ENCODE data around the gene PHACTR3.

Gene PHACTR3

DNA sequence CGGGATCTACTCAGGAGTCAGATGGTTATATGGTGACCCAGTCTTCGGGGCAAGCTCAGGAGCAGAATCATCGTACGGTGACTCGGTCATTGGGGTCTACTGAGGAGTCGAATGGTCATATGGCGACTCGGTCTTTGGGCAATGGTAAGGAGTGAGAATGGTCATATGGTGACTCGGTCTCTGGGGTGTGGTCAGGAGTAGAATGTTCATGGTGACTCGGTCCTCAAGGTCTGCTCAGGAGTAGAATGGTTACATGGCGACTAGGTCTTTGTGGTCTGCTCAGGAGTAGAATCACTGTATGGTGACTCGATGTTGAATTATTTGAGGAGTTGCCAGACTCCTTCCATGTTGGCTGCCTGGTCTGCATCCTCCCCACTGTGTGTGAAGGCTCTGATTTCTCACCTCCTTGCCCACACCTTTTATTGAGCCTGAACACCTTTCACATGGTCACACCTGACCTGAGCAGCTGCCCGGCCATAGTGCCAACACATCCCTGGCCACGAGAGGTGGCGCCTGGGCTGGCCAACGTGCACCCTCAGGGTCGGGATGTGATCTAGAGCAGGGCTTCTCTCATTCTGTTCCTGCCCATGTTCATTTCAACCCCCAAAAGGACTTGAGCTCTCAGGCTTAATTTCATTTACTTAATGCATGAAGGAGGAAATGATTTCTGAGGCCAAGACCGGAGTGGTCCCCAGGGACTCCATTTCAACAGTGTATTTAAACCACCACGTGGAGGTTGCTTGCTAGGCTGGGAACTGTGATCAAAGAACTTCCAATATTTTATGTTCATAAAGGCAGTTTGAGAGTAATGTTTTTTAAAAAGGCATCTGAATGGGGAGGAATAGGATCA lies 119.5 kb downstream of the PHACTR3 start:
- DNase-seq (ENCODE audit: low read depth), result no peak
- H3K4me3 ChIP-seq (ENCODE audit: low read depth, low read length), result no peak overlapping the region
- in situ Hi-C loops (cut with HindIII; ENCODE audit: low sequenced_read_pairs), result no loop called here
- TF ChIP-seq, protein P1, sequence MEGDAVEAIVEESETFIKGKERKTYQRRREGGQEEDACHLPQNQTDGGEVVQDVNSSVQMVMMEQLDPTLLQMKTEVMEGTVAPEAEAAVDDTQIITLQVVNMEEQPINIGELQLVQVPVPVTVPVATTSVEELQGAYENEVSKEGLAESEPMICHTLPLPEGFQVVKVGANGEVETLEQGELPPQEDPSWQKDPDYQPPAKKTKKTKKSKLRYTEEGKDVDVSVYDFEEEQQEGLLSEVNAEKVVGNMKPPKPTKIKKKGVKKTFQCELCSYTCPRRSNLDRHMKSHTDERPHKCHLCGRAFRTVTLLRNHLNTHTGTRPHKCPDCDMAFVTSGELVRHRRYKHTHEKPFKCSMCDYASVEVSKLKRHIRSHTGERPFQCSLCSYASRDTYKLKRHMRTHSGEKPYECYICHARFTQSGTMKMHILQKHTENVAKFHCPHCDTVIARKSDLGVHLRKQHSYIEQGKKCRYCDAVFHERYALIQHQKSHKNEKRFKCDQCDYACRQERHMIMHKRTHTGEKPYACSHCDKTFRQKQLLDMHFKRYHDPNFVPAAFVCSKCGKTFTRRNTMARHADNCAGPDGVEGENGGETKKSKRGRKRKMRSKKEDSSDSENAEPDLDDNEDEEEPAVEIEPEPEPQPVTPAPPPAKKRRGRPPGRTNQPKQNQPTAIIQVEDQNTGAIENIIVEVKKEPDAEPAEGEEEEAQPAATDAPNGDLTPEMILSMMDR (IDR thresholded peaks at IDR 0.05; ENCODE audit: low read depth, low read length, missing control alignments), result no peak

DNA sequence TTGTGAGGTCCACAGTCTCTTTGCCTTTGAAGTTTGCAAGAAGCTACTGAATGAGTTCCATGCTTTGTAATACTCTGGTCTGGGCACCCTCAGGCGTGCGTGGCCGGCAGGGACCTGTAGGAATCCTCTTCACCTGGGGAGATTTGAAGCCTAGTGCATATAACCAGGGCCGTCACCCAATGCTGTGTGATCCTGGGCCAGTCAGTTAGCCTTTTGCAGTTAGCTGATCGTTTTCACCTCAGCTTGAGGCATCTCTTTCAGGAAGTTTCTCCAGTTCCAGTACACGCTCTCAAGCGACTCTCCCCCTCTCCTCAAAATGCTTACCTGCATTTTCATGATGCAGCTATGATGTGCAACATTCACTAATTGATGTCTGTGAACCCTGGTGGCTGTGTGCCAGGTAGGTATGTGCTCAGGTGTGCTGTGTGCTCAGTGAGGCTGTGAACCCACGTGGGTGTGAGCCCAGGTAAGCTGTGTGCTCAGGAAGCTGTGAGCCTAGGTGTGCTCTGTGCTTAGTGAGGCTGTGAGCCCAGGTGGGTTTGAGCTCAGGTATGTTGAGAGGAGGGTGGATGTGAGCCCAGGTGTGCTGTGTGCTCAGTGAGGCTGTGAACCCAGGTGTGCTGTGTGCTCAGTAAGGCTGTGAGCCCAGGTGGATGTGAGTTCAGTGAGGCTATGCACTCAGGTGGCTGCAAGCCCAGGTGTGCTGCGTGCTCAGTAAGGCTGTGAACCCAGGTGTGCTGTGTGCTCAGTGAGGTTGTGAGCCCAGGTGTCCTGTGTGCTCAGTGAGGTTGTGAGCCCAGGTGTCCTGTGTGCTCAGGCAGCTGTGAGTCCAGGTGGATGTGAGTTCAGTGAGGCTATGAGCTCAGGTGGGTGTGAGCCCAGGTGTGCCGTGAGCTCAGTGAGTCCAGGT lies 120.4 kb downstream of the PHACTR3 start:
- DNase-seq (ENCODE audit: low read depth), result no peak
- TF ChIP-seq, protein P1 (IDR thresholded peaks at IDR 0.05; ENCODE audit: low read depth, low read length, missing control alignments), result no peak
- in situ Hi-C loops (cut with HindIII; ENCODE audit: low sequenced_read_pairs), result no loop called here
- H3K4me3 ChIP-seq (ENCODE audit: low read depth, low read length), result no peak overlapping the region

DNA sequence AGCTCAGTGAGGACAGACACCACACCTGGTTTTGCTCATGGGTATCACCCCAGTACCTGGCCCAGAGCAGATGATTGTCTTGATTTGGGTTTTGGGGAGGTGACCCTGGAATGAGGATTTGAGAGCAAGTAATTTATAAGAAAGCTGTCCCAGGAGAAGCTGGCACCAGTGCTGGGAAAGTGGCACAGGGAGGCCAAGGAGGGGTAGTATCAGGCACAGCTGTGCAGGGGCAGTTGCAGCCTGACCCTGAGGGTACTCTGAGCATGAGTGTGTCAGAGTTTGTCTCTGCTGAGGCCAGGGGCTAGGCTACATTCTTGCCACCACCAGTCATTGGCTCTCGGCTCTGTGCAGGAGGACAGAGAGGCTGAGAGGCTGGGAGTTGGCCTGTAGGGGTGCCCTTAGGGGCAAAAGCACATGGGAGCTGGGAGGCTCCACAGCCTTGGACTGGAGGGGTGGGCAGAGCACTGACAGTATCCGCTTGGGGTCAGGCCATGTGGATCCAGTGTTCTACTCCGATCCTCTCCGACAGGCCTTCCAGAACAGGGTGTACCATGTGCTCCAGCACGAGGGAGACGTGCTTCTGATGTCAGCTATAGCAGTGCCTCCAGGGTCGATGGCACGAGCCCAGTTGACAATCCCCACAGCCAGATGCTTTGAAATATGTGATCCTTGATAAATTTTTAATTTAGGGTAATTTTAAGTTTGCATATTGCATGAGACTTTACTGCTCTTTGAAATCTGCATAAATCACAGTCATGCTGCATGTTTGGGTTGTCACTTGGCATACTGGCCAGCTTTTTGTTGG lies 121.3 kb downstream of the PHACTR3 start:
- TF ChIP-seq, protein P1 (IDR thresholded peaks at IDR 0.05; ENCODE audit: low read depth, low read length, missing control alignments), result no peak
- DNase-seq (ENCODE audit: low read depth), result no peak
- in situ Hi-C loops (cut with HindIII; ENCODE audit: low sequenced_read_pairs), result no loop called here
- no peak overlapping the region for H3K4me3 ChIP-seq (ENCODE audit: low read depth, low read length)

DNA sequence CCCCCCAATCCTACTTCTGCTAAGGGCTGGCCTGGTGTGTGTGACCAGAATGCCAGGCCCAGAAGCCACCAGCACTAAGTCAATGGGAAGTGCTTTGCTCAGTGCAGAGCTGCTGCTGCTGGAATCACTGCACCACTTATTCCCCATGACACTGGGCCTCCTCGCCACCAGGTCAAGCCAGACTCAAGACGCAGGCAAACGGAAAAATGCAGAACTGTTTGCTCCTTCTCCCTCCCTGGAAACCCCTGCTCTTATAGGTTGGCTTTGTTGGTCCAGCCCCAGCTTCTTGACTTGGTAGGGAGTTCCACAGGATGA lies 121.9 kb downstream of the PHACTR3 start:
- TF ChIP-seq, protein P1 (IDR thresholded peaks at IDR 0.05; ENCODE audit: low read depth, low read length, missing control alignments), result no peak
- in situ Hi-C loops (cut with HindIII; ENCODE audit: low sequenced_read_pairs), result no loop called here
- H3K4me3 ChIP-seq (ENCODE audit: low read depth, low read length), result no peak overlapping the region
- DNase-seq (ENCODE audit: low read depth), result no peak

DNA sequence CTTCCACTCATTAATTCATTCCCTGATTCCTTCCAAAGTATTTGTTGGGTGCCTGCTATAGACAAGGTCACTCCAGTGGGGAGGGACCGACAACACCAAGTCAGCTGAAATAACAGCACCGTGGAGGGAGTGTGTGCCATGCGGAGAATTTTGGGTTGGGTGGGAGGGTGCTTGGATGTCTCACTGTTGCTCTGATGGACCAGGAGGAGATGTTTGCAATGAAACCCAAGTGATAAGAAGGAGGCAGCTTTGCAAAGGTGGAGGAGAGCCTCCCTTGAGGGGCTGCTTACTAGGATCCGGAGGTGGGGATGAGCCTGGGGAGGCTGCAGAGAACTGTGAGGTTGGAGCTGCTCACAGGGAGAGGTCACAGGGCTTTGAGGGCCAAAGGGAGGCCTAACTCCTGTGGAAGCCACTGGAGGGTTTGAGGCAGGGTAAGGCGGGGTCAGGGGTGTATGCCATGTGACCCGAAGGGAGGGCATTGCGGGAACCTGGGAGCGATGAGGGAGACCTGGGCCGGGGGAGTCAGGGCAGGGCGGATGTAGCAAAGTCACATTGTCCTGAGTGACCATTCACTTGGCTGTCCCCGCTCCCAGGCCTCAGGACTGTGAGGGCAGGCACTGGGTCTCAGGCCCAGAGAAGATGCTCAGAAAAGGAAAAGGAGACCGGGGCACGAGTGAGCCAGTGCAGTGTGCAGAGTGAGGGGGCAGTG lies 124.5 kb downstream of the PHACTR3 start:
- in situ Hi-C loops (cut with HindIII; ENCODE audit: low sequenced_read_pairs), result no loop called here
- no peak for DNase-seq (ENCODE audit: low read depth)
- TF ChIP-seq, protein P1 (IDR thresholded peaks at IDR 0.05; ENCODE audit: low read depth, low read length, missing control alignments), result no peak
- no peak overlapping the region for H3K4me3 ChIP-seq (ENCODE audit: low read depth, low read length)
